Ovary (tissue), 9 donors: ENCODE data around the gene DPF3. TPM values are rescaled to one million over a fixed set of nuclear protein-coding genes. Genes with fewer than 3 reads are reported as not detected.

Source experiments
- DNase-seq, 5 donors: peaks; one replicate each; pipeline ENCODE4 v3.0.0-alpha.2; 2019 to 2020
- H3K27ac ChIP-seq, 2 donors: fragments of 200-600 bp; one replicate each; pipeline versions ENCODE4 v1.5.1 to v1.8.0; 2019 to 2022
- H3K27me3 ChIP-seq: fragments of 200-600 bp; one replicate; pipeline ENCODE4 v1.8.0; 2022
- H3K36me3 ChIP-seq: fragments of 200-600 bp; sonication (generic); one replicate; pipeline ENCODE4 v1.5.1; 2019
- H3K4me1 ChIP-seq: one replicate; pipeline ENCODE4 v1.8.1; 2013; ENCODE audit warnings: mild to moderate bottlenecking, moderate library complexity; ENCODE audit not compliant: insufficient read depth
- H3K4me3 ChIP-seq: fragments of 200-600 bp; sonication (generic); one replicate; pipeline ENCODE4 v1.5.1; 2017
- H3K9me3 ChIP-seq, 2 donors: fragments of 200-600 bp in 1 of 2; sonication (generic) in 1 of 2; one replicate each; pipeline versions ENCODE4 v1.5.1 to v1.8.1; 2013 to 2019; ENCODE audit warnings: mild to moderate bottlenecking in 1 of 2, moderate library complexity in 1 of 2
- CTCF ChIP-seq, 3 donors: fragments of 450-650 bp in 2 of 3; fragments of 200-600 bp in 1 of 3; IDR thresholded peaks; one replicate each; pipeline versions ENCODE4 v1.5.1 to v1.8.0; 2016 to 2022; ENCODE audit warnings: antibody characterized with exemption in 3 of 3, mild to moderate bottlenecking in 1 of 3
- EP300 ChIP-seq: sonication (generic); formaldehyde crosslinking; IDR thresholded peaks from one replicate; pipeline ENCODE4 v1.6.1; 2017; ENCODE audit warnings: antibody characterized with exemption
- POLR2A ChIP-seq: fragments of 450-650 bp; IDR thresholded peaks from one replicate; pipeline ENCODE4 v1.6.1; 2017; ENCODE audit warnings: antibody characterized with exemption, mild to moderate bottlenecking, moderate library complexity
- WGBS, 3 donors: extraction: QIAGEN DNeasy Blood & Tissue Kit in 1 of 3; methylation state at CpG; one replicate each; pipeline versions ENCODE4 v1.1.5 to v1.1.7; 2013 to 2017; 5-methylcytosine and 5-hydroxymethylcytosine counted together
- intact Hi-C, 4 donors: fragments of 100-400 bp; cut with DNase I; formaldehyde crosslinking; loops; one replicate each; pipeline versions ENCODE4 v1.11.0 to v1.15.1; 2022 to 2023
- polyA plus RNA-seq, 2 donors: library from polyadenylated mRNA; stranded (reverse); fragments of 200-250 nt in 1 of 2; fragments of 350-450 nt in 1 of 2; fragmentation: Illumina TruSeq in 1 of 2; extraction: RNeasy Lipid Tissue Mini Kit (QIAGEN cat#74804) in 1 of 2; gene quantifications; one replicate each; pipeline ENCODE4 v1.2.3, GENCODE V29; 2013 to 2014
- total RNA-seq, 7 donors: library from RNA; depleted of rRNA in 2 of 7; stranded (reverse); fragments of >200 nt in 2 of 7; fragmentation: NEBNext Ultra II Directional in 3 of 7; extraction: Animal tissue kit (Norgen Biotek cat#: 25700) in 3 of 7; gene quantifications; one replicate each; pipeline versions ENCODE4 v1.1.0 to v1.2.4, GENCODE V29; 2016 to 2023
- donor health status: DM: no; HTN: no; CAD: no; lungs with moderate emphysema.
- donor health status: DM: no; HTN: no; CAD: no.
- donor health status: Bipolar disorder and iron deficiency.
- donor health status: DM: yes; HTN: yes; CAD: no.
- donor health status: DM: no; HTN: no; CAD: no.
- donor health status: DM: yes; HTN: yes; CAD: no.

Gene DPF3
- total and polyA plus RNA-seq, 9 donors = 6.3 to 34.4 (median 21.9) TPM

GRCh38 chr14:72758420-72758819, 135.5 kb downstream of the DPF3 start:
- 91 to 93% (median 92%) methylated on average over 5 of the region's 5 CpGs for WGBS, 3 donors
- intact Hi-C loops = no loop called here
- peaks cover 0 to 7% of the 10 kb centered on the region in 2 donors for H3K9me3 ChIP-seq

GRCh38 chr14:72756967-72757366, 136.9 kb downstream of the DPF3 start:
- H3K27ac ChIP-seq = no peak overlapping the region
- no peaks in the 10 kb centered on the region for H3K27me3 ChIP-seq
- WGBS, 3 donors = 92 to 96% (median 96%) methylated on average over 1 of the region's 1 CpG
- no peak overlapping the region for H3K4me3 ChIP-seq
- no peaks in the 10 kb centered on the region for H3K36me3 ChIP-seq
- peaks cover 0 to 7% of the 10 kb centered on the region in 2 donors for H3K9me3 ChIP-seq
- DNase-seq = no peak
- intact Hi-C loops = no loop called here
- no peaks in the 10 kb centered on the region for H3K4me1 ChIP-seq
- TF ChIP-seq CTCF (IDR thresholded peaks at IDR 0.05) (no peak), POLR2A (no peak), EP300 (no peak)

More at GRCh38 chr14:72758420-72758819, 135.5 kb downstream of the DPF3 start:
- Histone ChIP-seq H3K4me3 (no peak overlapping the region), H3K4me1 (no peaks in the 10 kb centered on the region), H3K36me3 (no peaks in the 10 kb centered on the region), H3K27ac (no peak overlapping the region), H3K27me3 (no peaks in the 10 kb centered on the region)
- no peak for DNase-seq
- TF ChIP-seq POLR2A (no peak), EP300 (no peak), CTCF (IDR thresholded peaks at IDR 0.05) (no peak)

GRCh38 chr14:72755766-72756165, 138.1 kb downstream of the DPF3 start:
- no peaks in the 10 kb centered on the region for H3K27me3 ChIP-seq
- no peak for TF ChIP-seq CTCF (IDR thresholded peaks at IDR 0.05)
- no peak for TF ChIP-seq EP300
- TF ChIP-seq POLR2A = no peak
- H3K4me3 ChIP-seq = no peak overlapping the region
- no peaks in the 10 kb centered on the region for H3K36me3 ChIP-seq
- no peaks in the 10 kb centered on the region for H3K4me1 ChIP-seq
- 80 to 88% (median 86%) methylated on average over 3 of the region's 3 CpGs for WGBS, 3 donors
- DNase-seq = no peak
- peaks cover 0 to 7% of the 10 kb centered on the region in 2 donors for H3K9me3 ChIP-seq
- no peak overlapping the region for H3K27ac ChIP-seq
- intact Hi-C loops = no loop called here

GRCh38 chr14:72754949-72755348, 139.0 kb downstream of the DPF3 start:
- no peak overlapping the region for H3K27ac ChIP-seq
- DNase-seq = no peak
- no peaks in the 10 kb centered on the region for H3K4me1 ChIP-seq
- H3K27me3 ChIP-seq = no peaks in the 10 kb centered on the region
- H3K9me3 ChIP-seq = peaks cover 0 to 7% of the 10 kb centered on the region in 2 donors
- H3K36me3 ChIP-seq = no peaks in the 10 kb centered on the region
- H3K4me3 ChIP-seq = no peak overlapping the region
- no peak for TF ChIP-seq POLR2A
- no peak for TF ChIP-seq EP300
- TF ChIP-seq CTCF (IDR thresholded peaks at IDR 0.05) = no peak
- intact Hi-C loops = no loop called here
- WGBS, 3 donors = 94 to 99% (median 98%) methylated on average over 4 of the region's 4 CpGs
